Germinal center (tissue), 1 donor: ENCODE results near the gene ZNF732.
"Not testable (repeated sequence)": the region's sequence is repeated elsewhere in the genome, so short reads cannot be mapped to it uniquely, and the experiment has no call there.

Experiments used
- DNase-seq: peaks from one replicate; pipeline ENCODE4 v3.0.0; 2012; ENCODE audit warnings: mixed read lengths, low spot score

The ZNF732 gene

DNA sequence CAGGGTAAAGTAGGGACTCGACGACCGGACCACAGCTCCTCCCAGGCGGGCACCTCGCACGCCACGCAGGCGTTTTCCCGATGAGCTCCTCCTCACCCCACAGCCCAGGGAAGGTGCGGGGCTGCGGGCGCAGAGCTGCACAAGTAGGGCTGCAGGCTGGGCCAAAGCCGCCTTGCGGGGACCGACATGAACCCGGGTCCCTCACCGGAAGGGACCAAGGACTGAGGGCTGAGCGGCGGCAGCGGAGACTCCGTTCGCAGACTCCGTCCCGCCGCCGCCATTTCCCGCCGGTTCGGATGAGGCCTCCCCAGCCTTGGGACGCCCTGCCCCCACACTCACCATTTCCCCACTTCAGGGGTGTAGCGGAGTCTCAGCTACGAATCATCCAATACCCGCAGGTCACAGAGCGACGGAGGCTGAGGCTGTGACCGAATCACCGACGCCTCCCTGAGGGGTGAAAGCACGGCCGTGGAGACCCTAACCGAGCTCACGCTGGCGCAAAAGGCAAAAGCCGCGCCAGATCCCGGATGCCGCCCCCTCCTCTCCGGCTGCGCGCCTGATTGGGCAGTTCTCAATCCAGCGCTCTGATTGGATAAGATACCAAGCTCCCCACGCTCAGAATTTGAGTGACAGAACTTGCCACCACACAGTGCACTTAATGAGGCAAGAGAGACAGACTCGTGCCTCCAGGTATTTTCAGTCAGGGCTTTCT lies at the start of gene ZNF732:
TSS of gene ZNF732 (minus strand) at position 506 of the 712 bp plus-strand sequence. CDS start at position 342, 164 bp downstream.
- DNase-seq: peak; percentile 32

DNA sequence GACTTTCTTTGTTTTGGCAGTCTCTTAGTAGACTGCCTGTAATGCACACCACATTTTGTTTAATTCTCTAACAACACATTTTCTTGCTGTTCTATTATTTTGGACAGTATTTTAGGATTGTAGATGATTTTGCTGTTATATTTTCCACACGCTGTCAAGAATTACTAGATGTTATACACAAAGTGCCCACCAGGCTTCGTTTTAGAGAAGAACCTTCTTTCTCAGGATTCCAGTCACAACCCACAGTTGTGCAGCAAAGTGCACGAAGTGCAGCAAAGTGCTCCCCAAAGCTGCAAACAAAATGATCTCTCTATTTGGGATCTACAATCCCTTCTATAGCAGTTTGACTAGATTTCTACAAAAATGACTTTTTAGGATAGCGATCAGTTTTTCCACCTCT lies 34.7 kb upstream of the ZNF732 start:
- no peak for DNase-seq

DNA sequence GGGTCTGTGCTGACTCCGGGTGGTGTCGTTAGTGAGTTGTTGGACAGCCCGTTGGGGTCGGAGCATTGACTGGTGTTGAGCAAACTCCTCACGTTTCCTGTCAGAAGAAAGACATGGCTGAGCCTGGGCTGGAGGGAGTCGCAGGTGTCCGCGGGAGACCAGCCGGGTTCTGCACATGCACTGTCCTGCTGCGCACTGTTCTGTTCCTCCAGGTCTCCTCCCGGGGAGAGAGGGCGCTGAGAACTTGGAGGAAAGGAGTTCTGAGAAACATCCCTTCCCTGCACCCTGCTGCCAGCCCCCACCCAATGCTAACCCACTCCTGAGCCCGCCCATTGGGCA lies 33.5 kb upstream of the ZNF732 start:
- no peak for DNase-seq

DNA sequence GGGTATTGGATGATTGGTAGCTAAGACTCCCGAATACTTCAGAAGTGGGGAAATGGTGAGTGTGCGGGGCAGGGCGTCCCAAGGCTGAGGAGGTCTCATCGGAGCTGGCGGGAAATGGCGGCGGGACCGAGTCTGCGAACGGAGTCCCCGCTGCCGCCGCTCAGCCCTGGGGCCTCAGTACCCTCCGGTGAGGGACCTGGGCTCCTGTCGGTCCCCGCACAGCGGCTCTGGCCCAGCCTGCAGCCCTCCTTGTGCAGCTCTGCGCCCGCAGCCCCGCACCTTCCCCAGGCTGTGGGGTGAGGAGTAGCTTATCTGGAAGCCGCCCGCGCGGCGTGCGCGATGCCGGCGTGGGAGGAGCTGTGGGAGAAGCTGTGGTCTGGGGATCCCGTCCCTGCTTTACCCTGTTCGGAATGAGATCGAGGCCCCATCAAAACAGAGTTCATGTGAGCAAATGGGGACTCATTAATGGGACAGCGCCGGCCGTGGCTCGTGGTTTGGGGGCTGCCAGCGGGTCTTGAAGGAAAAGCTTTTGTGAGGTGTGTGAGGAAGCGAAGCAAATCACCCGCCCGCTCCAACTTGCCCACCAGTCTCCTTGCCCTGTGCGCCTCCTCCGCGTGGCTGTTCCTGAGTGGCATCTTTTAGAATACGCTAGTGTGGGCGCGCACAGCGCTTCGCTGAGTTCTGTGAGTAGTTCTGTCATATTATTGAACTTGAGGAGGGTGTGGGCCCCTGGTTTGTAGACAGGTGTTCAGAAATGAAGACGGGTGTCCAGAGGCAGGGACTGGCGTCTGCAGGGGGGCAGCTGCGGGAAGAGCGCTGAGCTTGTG lies 32.9 kb upstream of the ZNF732 start:
- DNase-seq: no peak

DNA sequence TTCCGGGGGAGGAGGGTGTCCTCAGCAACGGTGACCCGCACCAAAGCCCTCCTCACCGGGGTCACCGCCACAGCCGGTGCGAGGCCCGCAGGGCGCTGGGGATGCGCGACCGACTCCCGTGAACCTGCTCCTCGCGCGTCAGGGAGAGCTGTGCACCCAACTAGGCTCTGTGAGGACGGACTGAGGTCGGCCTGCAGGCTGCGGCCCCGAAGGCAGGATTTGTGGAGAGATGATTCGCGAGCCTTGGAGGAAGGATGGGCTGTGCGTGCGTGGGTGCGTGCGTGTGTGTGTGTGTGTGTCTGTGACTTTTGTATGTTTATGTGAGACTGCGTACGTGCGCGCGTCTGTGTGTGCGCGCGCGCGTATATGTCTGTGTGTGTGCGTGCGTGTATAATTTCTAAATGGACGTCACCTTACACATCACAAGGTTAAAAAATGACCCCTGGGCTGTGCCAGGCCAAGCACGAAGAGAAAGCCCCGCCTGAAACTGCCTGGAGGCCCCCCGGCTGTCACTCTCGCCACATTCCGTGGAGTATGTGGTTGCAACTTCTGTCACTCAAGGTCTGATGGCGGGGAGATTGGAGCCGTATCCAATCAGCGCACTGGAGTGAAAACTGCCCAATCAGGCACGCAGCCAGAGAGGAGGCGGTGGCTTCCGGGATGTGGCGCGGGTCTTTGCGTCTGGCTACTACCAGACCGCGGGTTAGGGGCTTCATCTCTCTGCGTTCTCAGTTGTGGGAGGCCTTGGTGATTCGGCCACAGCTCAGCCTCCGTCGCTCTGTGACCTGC lies 32.1 kb upstream of the ZNF732 start, which contains the start of gene ZNF141:
TSS of gene ZNF141 (plus strand) at position 672 of the 789 bp plus-strand sequence. CDS start 170 bp downstream, outside the sequence.
- DNase-seq: peak; percentile 99

DNA sequence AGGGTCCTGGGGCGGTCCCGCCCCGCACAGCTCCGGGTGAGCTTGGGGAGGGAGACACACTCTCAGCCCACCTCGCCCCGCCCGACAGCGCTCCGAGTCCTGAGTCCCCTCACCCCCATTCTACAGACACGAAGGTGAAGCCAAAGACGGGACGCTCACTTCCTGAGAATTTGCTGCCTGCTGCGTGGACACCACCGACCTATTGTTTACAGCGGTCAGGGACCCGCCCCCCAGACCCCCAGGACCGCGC lies 31.5 kb upstream of the ZNF732 start:
- no peak for DNase-seq

DNA sequence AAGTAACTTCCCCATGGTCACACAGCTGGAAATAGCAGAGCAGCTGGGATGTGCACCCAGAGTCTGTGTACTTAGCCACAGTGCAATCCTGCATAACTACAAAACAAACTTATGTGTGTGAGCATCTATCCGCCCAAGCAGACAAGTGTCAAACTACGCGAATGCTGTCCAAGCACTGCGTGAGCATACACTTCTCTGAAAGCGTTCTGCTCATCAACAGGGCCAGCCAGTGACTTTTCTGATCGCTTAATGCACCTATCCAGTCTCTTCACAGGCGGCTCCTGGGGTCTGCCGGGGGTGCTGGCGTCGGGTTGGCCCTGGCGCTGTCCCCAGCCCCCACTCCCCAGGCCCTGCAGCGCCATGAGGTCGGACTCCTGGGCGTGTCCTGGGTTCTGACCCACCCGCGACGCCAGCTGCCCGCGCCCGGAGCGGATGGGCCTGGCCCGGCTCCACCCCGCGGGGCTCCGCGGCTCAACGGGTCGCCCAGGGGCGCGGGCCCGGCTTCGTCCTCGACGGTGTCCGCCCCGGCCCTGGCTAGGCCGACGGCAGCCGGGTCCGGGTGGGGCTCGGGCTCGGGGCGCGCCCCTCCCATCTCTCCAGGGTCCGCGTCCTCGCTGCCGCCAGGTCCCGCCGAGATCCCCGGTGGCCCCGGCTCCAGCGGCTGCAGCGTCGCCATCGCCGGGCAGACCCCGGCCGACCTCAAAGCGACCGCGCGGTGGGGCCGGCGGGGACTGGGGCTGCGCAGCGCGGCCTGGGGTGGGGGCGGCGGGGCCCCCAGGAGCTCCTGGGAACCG lies 31.0 kb upstream of the ZNF732 start:
- DNase-seq: peak; percentile 29

DNA sequence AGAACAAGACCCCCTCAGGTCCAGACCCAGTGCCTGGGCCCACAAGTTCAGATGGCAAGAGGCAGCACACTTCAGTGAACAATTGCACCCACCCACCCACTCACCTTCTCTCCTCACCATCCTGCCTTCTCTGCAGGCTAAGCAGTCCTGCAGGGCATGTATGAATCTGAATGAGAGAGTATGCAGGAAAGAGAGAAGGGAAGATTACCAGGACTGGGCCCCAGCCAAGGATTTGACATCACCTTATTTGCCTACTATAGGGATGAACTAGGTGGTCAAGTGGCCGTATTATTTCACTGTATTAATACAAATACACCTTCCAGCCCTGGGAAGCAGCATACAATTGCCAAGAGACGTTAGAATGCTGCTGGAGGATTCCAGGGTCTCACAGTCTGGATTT lies 30.2 kb upstream of the ZNF732 start:
- no peak for DNase-seq

DNA sequence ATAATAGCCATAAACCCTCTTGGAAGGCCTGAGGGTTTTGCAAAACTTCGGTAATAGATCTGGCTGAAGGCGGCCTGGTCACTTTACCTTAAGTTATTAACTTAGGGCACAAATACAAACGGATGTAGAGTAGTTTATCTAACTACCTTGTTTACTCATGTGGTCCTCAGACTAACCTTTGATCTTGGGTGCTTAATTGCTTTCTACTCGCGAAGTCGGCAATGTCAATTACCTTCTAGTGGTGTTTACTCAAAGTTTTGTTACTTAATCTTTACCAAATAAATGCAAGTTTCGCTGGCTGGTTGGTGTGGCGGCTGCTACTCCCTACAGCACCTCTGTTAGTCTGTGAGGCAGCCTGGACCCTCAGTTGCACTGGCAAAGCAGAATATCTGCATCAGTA lies 23.5 kb upstream of the ZNF732 start:
- no peak for DNase-seq

DNA sequence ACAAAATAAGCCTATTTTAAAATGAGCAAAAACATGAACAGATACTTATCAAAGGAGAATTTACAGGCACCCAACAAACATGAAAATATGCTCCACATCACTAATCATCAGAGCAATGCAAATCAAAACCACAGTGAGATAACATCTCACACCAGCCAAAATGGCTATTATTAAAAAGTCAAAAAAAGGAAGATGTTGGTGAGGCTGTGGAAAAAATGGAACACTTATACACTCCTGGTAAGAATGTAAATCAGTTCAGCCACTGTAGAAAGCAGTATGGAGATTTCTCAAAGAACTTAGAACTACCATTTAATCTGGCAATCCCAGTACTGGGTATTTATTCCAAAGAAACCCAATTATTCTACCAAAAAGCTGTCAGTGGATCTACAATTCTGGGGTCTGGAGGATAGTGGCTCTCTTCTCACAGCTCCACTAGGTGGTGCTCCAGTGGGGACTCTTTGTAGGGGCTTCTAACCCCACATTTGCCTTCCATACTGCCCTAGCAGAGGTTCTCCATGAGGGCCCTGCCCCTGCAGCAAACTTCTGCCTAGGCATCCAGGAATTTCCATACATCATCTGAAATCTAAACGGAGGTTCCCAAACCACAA lies 9.1 kb upstream of the ZNF732 start:
- DNase-seq: no peak

DNA sequence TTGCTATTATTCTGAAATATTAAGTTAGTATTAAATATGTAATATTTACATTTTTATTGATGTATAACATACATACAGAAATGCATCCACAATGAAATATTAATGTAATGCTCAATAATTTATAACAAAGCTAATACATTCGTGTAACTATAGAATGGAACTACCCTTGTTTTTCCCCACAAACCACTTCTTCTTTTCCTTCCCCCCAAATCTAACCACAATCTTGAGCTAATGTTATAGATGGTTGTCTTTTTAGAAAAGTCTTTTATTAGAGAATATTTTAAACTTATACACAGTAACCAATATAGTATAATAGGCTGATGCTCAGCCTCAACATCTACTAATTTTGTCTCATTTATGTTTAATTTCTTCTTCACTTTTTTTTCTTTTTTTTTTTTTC lies 4.5 kb upstream of the ZNF732 start:
- peak; percentile 18 for DNase-seq

DNA sequence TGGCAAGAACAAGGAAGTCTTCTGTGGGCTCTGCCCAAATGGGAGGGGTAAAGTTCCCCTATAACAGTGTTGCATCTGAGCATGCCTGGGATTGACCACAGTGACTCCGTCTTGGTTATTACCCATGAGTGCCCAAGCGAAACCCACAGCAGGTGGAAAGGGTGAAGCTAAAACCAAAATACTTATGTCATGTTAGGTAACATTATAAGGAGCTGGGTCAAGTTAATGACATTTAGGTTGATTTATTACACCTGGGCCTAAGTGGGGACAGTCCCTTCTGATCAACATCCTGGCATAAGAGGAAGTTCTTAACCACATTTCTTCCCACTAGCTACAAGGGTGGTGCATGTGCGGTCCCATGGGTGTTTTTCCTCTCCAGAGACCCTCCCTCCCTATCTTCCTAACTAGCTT lies 1.3 kb upstream of the ZNF732 start:
- peak; percentile 73 for DNase-seq

DNA sequence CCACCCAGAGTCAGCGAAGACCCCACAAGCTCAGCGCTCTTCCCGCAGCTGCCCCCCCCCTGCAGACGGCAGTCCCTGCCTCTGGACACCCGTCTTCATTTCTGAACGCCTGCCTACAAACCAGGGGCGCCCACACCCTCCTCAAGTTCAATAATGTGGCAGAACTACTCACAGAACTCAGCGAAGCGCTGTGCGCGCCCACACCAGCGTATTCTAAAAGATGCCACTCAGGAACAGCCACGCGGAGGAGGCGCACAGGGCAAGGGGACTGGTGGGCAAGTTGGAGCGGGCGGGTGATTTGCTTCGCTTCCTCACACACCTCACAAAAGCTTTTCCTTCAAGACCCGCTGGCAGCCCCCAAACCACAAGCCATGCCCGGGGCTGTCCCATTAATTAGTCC lies 758 bp downstream of the ZNF732 start:
- not testable (repeated sequence) for DNase-seq

DNA sequence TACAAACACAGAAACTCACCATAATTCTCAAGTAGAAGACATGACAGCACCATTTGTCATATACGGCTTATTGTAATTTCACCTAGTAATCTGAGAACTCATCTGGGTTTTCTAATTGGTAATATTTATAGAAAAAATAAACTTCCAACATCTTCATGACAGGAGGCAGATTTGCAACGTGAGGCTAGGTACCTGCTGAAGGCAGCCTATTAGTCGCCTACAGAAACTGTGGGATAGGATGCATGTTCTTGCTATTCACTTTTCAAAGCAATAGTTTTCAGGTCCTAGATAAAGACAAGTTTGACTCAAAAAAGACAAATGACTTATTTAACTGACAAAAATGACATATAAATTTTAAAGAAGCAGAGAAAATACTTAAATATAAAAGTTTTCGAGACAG lies 2.9 kb downstream of the ZNF732 start:
- DNase-seq: no peak

DNA sequence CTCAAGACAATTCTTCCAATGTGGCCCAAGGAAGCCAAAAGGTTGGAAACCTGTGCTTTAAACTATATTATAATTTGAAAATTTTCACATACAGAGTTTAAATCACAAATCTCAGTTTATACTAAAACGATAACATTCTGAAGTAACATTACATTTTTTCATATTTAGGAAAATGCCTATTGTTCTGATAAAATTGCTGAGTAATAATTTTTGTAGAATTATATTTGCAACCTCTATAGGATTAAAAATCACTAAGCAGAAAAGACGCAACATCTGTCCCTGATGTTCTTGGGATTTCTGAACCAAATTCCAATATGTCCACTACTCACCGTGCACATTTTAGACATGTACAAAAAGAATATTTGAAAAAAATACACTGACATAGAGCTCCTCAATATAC lies 10.5 kb downstream of the ZNF732 start:
- no peak for DNase-seq

DNA sequence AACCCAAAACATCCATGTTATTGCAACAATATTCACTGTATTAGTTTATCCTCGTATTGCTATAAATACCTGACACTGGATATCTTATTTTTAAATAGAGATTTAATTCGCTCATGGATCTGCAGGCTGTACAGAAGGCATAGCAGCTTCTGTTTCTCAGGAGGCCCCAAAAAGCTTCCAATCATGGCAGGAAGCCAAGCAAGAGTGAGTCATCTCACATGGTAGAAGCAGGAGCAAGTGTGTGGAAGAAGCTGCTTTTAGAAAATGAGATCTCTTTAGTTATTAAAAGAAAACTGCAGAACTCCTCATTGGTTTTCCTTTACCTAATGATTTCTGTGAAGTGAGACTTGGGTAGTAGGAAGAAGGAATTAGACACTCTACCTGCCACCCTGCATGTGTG lies 16.4 kb downstream of the ZNF732 start:
- DNase-seq: no peak

DNA sequence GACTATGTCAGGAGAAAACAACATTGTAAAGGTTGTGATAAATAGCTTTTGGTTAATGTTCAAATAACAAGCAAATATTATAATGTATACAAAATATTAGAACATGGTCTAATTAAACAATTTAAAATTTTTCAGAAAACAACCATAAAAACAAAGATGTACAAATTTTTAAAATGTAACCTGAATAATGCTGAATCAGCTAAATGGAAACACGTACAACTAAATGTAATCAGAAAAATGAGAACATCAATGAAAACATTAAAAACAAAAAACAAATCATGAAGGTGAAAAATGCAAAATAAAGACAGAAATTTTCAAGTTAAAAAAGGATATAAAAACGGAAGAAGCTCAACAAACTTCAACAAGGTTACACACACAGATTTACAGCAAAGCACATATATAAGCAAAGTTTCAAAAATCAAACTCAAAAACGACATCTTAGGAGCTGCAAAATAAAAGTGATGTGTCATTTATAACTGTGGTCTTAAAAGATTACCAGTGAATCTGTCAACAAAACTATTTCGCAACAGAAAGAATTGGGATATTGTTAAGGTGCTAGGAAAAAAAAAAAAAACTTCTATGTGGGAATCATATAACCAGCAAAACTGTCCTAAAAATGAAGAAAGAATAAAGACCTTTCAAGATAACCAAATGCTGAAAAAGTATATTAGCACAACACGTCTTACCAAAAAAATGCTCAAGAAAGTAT lies 31.8 kb downstream of the ZNF732 start:
- no peak for DNase-seq

DNA sequence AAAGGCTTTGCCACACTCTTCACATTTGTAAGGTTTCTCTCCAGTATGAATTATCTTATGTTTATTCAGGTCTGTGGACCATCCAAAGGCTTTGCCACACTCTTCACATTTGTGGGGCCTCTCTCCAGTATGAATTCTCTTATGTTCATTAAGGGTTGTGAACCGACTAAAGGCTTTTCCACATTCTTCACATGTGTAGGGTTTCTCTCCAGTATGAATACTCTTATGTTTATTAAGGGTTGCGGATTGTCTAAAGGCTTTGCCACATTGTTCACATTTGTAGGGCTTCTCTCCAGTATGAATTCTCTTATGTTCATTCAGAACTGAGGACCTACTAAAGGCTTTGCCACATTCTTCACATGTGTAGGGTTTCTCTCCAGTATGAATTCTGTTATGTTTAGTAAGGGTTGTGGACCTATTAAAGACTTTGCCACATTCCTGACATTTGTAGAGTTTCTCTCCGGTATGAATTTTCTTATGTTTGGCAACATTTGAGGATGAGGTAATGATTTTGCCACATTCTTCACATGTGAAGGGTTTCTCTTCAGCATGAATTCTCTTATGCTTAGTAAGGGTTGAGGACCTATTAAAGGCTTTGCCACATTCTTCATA lies 33.7 kb downstream of the ZNF732 start:
- DNase-seq: no peak

DNA sequence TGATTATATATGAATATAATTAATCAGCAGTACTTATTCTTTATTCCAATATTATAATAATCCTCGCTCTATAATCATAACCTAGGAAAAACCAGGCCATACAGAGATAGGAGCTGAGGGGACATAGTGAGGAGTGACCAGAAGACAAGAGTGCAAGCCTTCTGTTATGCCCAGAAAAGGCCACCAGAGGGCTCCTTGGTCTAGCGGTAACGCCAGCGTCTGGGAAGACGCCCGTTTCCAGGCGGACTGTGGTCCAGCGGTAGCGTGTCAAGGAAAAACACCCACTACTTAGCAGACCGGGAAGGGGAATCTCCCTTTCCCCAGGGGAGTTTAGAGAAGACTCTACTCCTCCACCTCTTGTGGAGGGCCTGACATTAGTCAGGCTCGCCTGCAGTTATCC lies 46.0 kb downstream of the ZNF732 start:
- DNase-seq: not testable (repeated sequence)

DNA sequence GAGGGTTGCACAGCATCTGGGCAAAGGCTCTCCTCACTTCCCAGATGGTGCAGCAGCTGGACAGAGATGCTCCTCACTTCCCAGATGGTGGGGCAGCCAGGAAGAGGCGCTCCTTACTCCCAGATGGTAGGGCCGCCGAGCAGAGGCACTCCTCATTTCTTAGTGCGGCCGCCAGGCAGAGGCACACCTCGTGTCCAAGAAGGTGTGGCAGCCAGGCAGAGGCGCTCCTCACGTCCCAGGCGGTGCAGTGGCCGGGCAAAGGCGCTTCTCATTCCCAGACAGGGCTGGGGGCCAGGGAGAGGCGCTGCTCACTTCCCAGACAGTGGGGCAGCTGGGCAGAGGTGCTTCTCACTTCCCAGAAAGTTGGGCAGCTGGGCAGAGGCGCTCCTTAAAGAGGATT lies 48.8 kb downstream of the ZNF732 start:
- DNase-seq: no peak
